Liver (tissue), 9 donors: ENCODE data around the gene CTU2. TPM values are rescaled to one million over a fixed set of nuclear protein-coding genes. Genes with fewer than 3 reads are reported as not detected.

Source experiments
- DNase-seq: peaks from one replicate; pipeline ENCODE4 v3.0.0-alpha.2; 2017; ENCODE audit warnings: low spot score
- H3K27ac ChIP-seq, 2 donors: one replicate each; pipeline ENCODE4 v1.7.0; 2013; ENCODE audit warnings: inconsistent platforms in 2 of 2, low read length in 2 of 2, control low read depth in 1 of 2, low read depth in 1 of 2, mild to moderate bottlenecking in 1 of 2
- H3K27me3 ChIP-seq, 4 donors: one replicate each; pipeline versions ENCODE4 v1.6.1 to v1.7.0; 2013; ENCODE audit warnings: low read length in 3 of 4, inconsistent platforms in 1 of 4, mild to moderate bottlenecking in 1 of 4, moderate library complexity in 1 of 4; ENCODE audit not compliant: control insufficient read depth in 4 of 4, insufficient read depth in 4 of 4
- H3K36me3 ChIP-seq, 4 donors: one replicate each; pipeline versions ENCODE4 v1.6.1 to v1.7.0; 2013; ENCODE audit warnings: low read length in 3 of 4, mild to moderate bottlenecking in 3 of 4, low read depth in 1 of 4, moderate library complexity in 1 of 4; ENCODE audit not compliant: control insufficient read depth in 4 of 4, insufficient read depth in 3 of 4
- H3K4me1 ChIP-seq, 4 donors: one replicate each; pipeline versions ENCODE4 v1.6.1 to v1.7.0; 2013; ENCODE audit warnings: low read length in 3 of 4, mild to moderate bottlenecking in 3 of 4, moderate library complexity in 1 of 4; ENCODE audit not compliant: control insufficient read depth in 4 of 4, insufficient read depth in 4 of 4
- H3K4me3 ChIP-seq, 3 donors: one replicate each; pipeline versions ENCODE4 v1.6.1 to v1.7.0; 2013; ENCODE audit warnings: low read length in 3 of 3, control low read depth in 1 of 3, low read depth in 1 of 3, mild to moderate bottlenecking in 1 of 3
- H3K9ac ChIP-seq, 2 donors: one replicate each; pipeline ENCODE4 v1.7.0; 2013; ENCODE audit warnings: low read length in 2 of 2, mild to moderate bottlenecking in 2 of 2, moderate library complexity in 2 of 2, control low read depth in 1 of 2, low read depth in 1 of 2
- H3K9me3 ChIP-seq, 4 donors: one replicate each; pipeline versions ENCODE4 v1.6.1 to v1.7.0; 2013; ENCODE audit warnings: low read length in 3 of 4; ENCODE audit not compliant: control insufficient read depth in 4 of 4
- FOXA1 ChIP-seq: IDR thresholded peaks from 2 replicates; pipeline ENCODE4 v1.6.1; 2016; ENCODE audit warnings: antibody characterized with exemption
- FOXA2 ChIP-seq: IDR thresholded peaks from 2 replicates; pipeline ENCODE4 v1.6.1; 2016; ENCODE audit warnings: antibody characterized with exemption
- whole genome bisulfite sequencing: extraction: QIAGEN DNeasy Blood & Tissue Kit; methylation state at CpG from one replicate; pipeline ENCODE4 v1.1.7; 2013; 5-methylcytosine and 5-hydroxymethylcytosine counted together
- polyA plus RNA-seq, 2 donors: library from polyadenylated mRNA; stranded (reverse) in 1 of 2; unstranded in 1 of 2; fragments of 200-250 nt in 1 of 2; fragments of >200 nt in 1 of 2; fragmentation: Nextera tagmentation in 1 of 2; extraction: Ambion mirVana in 1 of 2; gene quantifications; one replicate each; pipeline versions ENCODE4 v1.2.1 to v1.2.3, GENCODE V29; 2013 to 2015
- total RNA-seq, 2 donors: library from RNA; depleted of rRNA; stranded (reverse); fragments of >200 nt; gene quantifications; one replicate each; pipeline ENCODE4 v1.2.3, GENCODE V29; 2014
- TF ChIP-seq, protein P1 (sequence below): IDR thresholded peaks from 2 replicates; pipeline ENCODE4 v1.6.1; 2016; ENCODE audit warnings: antibody characterized with exemption
- TF ChIP-seq, protein P2 (sequence below): IDR thresholded peaks from 2 replicates; pipeline ENCODE4 v1.6.1; 2016; ENCODE audit warnings: antibody characterized with exemption
- donor health status: healthy.
- donor health status: healthy.
- donor health status: healthy.
- donor health status: healthy.
- donor health status: healthy.

Gene CTU2
- total and polyA plus RNA-seq, 4 donors, result 7.0 to 8.5 (median 7.4) TPM

DNA sequence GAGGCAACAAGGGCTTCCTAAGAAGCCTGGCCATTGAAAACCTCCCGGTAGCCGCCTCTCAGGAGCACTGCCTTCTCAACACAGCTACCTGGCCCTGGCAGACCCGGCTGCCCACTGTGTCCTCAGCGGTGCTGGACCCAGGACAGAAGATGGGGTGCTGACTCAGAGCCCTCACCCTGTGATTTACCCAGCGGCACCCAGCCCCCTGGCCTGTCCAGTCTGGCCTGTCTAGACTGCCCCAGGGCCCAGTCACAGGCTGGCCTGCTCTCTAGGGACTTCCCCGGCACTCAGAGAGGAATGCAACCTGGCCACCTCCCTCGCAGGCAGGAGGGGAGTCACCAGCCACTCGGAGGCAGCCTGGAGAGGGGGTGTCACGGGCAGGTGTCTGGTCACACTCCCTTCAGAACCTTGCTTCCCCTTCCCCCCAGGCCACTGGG, 58.6 kb downstream of the CTU2 start:
- no peaks in the 10 kb centered on the region for H3K27me3 ChIP-seq
- DNase-seq, result no peak
- whole genome bisulfite sequencing, result 78% methylated on average over 9 of the region's 9 CpGs
- peaks cover 36 to 62% (median 53%) of the 10 kb centered on the region in 4 donors for H3K4me1 ChIP-seq
- TF ChIP-seq, protein P1, sequence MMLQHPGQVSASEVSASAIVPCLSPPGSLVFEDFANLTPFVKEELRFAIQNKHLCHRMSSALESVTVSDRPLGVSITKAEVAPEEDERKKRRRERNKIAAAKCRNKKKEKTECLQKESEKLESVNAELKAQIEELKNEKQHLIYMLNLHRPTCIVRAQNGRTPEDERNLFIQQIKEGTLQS, result no peak
- no peak for TF ChIP-seq FOXA2
- no peak for TF ChIP-seq FOXA1
- TF ChIP-seq, protein P2, sequence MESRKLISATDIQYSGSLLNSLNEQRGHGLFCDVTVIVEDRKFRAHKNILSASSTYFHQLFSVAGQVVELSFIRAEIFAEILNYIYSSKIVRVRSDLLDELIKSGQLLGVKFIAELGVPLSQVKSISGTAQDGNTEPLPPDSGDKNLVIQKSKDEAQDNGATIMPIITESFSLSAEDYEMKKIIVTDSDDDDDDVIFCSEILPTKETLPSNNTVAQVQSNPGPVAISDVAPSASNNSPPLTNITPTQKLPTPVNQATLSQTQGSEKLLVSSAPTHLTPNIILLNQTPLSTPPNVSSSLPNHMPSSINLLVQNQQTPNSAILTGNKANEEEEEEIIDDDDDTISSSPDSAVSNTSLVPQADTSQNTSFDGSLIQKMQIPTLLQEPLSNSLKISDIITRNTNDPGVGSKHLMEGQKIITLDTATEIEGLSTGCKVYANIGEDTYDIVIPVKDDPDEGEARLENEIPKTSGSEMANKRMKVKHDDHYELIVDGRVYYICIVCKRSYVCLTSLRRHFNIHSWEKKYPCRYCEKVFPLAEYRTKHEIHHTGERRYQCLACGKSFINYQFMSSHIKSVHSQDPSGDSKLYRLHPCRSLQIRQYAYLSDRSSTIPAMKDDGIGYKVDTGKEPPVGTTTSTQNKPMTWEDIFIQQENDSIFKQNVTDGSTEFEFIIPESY, result no peak
- no peak overlapping the region for H3K9ac ChIP-seq
- no peak overlapping the region for H3K27ac ChIP-seq
- H3K9me3 ChIP-seq, result no peaks in the 10 kb centered on the region
- H3K4me3 ChIP-seq, result no peak overlapping the region
- H3K36me3 ChIP-seq, result peaks cover 0 to 3% (median 0%) of the 10 kb centered on the region in 4 donors

Other genes with a start within 250 kb of the CTU2 start
- 10 to 100 TPM; 10.2 to 10.3 TPM for gene ZC3H18, start 136.1 kb upstream of the CTU2 start, total RNA-seq
- 10 to 100 TPM; 10.7 to 10.9 TPM for gene ZC3H18, start 136.1 kb upstream of the CTU2 start, polyA plus RNA-seq
- not detected for gene IL17C, start 67.9 kb upstream of the CTU2 start, total RNA-seq
- not detected for gene IL17C, start 67.9 kb upstream of the CTU2 start, polyA plus RNA-seq
- gene CYBA, start 55.5 kb upstream of the CTU2 start, total RNA-seq, result 100 to 1,000 TPM in 1 of 2 donors, 10 to 100 TPM in 1; 45.8 to 217 TPM
- 10 to 100 TPM; 39.0 to 59.5 TPM for gene CYBA, start 55.5 kb upstream of the CTU2 start, polyA plus RNA-seq
- gene MVD, start 43.4 kb upstream of the CTU2 start, total RNA-seq, result 10 to 100 TPM; 73.4 to 99.2 TPM
- 10 to 100 TPM; 21.7 to 76.0 TPM for gene MVD, start 43.4 kb upstream of the CTU2 start, polyA plus RNA-seq
- gene SNAI3, start 20.0 kb upstream of the CTU2 start, total RNA-seq, result under 1 TPM; 0.05 to 0.17 TPM
- under 1 TPM; 0.24 to 0.48 TPM for gene SNAI3, start 20.0 kb upstream of the CTU2 start, polyA plus RNA-seq
- gene RNF166, start 95 bp upstream of the CTU2 start, total RNA-seq, result 1 to 10 TPM; 7.9 to 9.1 TPM
- 1 to 10 TPM; 6.5 to 7.3 TPM for gene RNF166, start 95 bp upstream of the CTU2 start, polyA plus RNA-seq
- gene PIEZO1, start 78.7 kb downstream of the CTU2 start, total RNA-seq, result 10 to 100 TPM; 59.7 to 74.7 TPM
- gene PIEZO1, start 78.7 kb downstream of the CTU2 start, polyA plus RNA-seq, result 10 to 100 TPM; 15.3 to 58.7 TPM
- 10 to 100 TPM in 1 of 2 donors, under 1 TPM in 1; 0.08 to 37.6 TPM for gene CDT1, start 97.3 kb downstream of the CTU2 start, total RNA-seq
- gene CDT1, start 97.3 kb downstream of the CTU2 start, polyA plus RNA-seq, result 1 to 10 TPM in 1 of 2 donors, under 1 TPM in 1; 0.11 to 1.8 TPM
- 10 to 100 TPM; 27.9 to 35.5 TPM for gene APRT, start 105.4 kb downstream of the CTU2 start, total RNA-seq
- 100 to 1,000 TPM; 153 to 160 TPM for gene APRT, start 105.4 kb downstream of the CTU2 start, polyA plus RNA-seq
- 10 to 100 TPM in 1 of 2 donors, 1 to 10 TPM in 1; 6.8 to 20.6 TPM for gene GALNS, start 150.4 kb downstream of the CTU2 start, total RNA-seq
- 10 to 100 TPM in 1 of 2 donors, 1 to 10 TPM in 1; 8.5 to 13.0 TPM for gene GALNS, start 150.4 kb downstream of the CTU2 start, polyA plus RNA-seq
- gene TRAPPC2L, start 150.6 kb downstream of the CTU2 start, total RNA-seq, result 10 to 100 TPM; 16.3 to 22.0 TPM
- gene TRAPPC2L, start 150.6 kb downstream of the CTU2 start, polyA plus RNA-seq, result 10 to 100 TPM; 22.4 to 59.4 TPM
- gene PABPN1L, start 160.2 kb downstream of the CTU2 start, total RNA-seq, result under 1 TPM in 1 of 2 donors, not detected in 1; 0.09 TPM
- gene PABPN1L, start 160.2 kb downstream of the CTU2 start, polyA plus RNA-seq, result not detected